IPS-NIHi11 (cell line): ENCODE measurements around the gene VIPAS39.
A peak's percentile ranks its signal among the peaks of the same experiment; 100 is the strongest.
"Not testable (repeated sequence)": the region's sequence is repeated elsewhere in the genome, so short reads cannot be mapped to it uniquely, and the experiment has no call there.

Experiments used
- DNase-seq: peaks from one replicate; pipeline ENCODE4 v3.0.0; 2012; ENCODE audit warnings: mixed read lengths, low spot score

The VIPAS39 gene

DNA sequence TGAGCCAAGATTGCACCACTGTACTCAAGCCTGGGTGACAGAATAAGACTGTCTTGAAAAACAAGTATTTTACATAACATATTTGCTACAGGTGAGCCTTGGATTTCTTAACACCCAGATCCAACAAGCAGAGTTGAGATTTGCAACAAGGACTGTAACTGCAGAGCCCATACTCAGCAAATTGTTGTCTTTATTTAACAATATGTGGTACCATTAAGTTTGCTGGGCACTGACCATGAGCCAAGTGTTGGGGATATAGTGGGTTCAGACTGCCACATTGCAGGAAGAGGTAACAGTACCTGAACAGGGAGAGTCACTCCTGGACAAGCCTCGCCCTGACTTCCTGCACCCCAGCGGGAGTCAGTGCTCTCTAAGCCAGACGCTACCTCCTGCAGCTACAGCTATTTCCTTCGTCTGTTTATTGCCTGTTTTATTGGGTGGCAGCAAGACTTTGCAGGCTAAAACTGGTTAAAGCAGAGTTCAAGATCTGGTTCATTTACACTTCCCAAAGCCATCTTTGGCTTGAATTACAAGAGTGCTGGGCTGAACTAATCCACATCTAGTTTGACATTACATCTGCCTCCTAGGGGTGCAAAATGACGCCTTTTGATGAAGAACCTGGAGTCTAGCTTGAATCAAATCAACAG, 12.9 kb upstream of the VIPAS39 start:
- DNase-seq, result no peak

- DNase-seq, result no peak
Measured at GRCh38 chr14:77469539-77469938, 12.1 kb upstream of the VIPAS39 start.

GRCh38 chr14:77469067-77469505, 11.7 kb upstream of the VIPAS39 start:
- no peak for DNase-seq

DNA sequence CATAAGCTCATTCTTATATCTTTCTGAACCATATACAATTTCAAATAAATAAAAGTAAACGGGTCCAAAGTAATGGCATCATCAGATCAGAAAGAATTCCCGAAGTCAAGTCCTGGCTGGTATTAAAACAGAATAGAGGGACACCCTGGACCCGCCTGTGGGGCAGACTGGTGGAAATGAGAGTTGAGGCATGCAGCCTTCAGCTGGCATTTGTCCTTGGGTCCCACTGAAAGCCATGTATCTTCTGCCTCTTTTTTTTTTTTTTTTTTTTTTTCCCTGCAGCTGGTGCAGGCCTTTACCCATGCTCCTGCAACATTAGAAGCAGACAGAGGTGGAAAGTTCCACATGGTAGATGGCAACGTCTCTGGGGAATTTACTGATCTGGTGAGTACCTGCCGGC, 10.4 kb upstream of the VIPAS39 start:
- no peak for DNase-seq

GRCh38 chr14:77459072-77459723, 1.8 kb upstream of the VIPAS39 start:
- peak; percentile 65 for DNase-seq

- DNase-seq, result peak; percentile 28
Measured at GRCh38 chr14:77458249-77458950, 999 bp upstream of the VIPAS39 start.

DNA sequence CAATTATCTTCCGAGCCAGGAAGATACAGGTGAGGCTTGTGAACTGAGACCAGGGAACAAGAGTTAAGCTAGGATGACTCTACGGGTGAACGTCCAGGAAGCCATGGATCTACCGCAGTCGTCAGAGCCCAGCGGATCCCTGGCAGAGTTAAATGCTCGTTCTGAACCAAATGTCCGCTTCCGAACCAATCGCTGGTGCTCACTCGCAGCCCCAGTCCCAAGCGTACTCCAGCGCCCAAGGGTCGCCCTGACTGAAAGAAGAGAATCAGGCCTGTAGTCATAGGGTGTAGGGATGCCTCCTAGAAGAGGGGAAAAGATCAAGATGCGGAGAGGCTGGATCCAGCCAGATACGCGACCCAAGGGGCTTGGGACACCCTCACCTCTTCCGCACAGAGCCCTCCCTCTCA, 283 bp downstream of the VIPAS39 start:
- DNase-seq, result no peak

DNA sequence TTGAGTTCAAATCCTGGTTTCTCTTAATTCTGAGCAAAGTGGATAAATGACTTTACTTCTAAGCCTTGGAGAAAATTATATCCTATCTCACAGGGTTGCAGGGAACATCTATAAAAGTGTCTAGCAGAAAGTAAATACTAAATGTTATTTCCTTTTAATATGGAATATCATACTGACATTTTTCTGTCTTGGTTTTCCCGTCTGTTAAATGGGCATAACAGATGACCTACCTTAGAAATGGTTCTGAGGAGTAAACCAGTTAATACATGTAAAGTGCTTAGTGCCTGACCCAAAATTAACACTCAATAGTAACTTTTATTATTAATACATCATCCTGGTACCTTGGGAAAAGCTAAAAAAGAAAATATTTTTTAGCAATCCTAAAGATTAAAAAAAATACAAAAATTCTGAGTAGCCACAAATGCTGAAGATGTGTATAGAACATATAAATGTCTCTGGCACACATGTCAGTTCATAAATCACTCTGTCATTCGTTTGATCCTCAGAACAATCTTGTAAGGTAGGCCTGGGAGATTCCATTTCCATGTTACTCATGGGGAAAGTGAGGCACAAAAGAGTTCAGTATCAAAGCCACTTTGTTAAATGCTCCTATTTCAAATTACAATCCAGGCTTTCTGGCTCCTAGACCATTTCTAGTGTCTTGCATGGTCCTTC, 1.3 kb downstream of the VIPAS39 start:
- DNase-seq, result no peak

DNA sequence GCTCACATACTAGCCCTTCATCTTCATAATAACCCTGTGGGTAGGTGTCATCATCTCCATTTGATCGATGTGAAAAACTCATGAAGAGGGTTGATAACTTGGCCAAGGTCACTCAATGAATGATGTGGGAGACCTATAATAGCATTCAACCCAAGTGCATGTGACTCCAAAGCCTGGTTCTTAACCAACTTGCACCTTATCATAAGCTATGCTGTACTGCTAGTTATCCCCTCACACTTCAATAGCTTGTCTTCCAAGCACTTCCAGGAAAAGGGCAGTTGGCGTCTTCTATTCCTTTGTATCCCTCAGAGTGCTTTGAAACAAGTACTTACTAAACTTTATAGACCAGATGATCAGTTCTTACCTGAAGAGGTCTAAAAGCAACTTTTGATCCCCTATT, 15.2 kb downstream of the VIPAS39 start:
- DNase-seq, result no peak

DNA sequence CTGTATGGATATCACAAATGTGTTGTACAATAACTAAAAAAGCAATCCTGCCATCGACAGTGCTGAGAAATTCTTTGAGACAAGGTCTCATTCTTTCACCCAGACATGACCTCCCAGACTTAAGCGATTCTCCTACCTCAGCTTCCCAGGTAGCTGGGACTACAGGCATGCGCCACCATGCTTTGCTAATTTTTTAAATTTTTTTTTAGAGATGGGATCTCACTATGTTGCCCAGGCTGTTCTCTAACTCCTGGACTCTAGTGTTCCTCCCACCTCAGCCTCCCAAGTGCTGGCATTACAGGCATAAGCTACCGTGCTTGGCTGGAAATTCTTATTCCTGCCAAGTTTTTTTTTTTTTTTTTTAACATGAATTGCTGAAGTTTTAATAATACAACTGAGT, 17.5 kb downstream of the VIPAS39 start:
- DNase-seq, result no peak

GRCh38 chr14:77438596-77438995, 18.8 kb downstream of the VIPAS39 start:
- DNase-seq, result no peak

DNA sequence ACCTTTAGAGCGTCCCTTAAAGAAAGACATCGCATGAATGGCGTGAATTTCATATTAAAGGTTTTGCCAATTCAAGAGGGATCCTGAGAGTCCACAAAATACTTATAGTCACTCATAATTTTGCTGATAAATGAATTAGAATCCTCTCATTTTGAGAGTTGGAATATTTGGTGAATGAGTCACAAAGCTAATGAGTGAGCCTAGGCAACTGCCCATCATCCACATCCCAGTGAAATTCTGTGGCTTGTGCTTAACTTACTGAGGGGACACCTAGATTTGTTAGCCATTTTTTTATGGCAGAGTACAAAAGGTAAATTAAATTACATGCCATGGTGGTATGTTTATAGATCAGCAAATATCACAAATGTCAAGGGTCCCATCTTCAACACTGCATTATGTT, 21.4 kb downstream of the VIPAS39 start:
- DNase-seq, result no peak

DNA sequence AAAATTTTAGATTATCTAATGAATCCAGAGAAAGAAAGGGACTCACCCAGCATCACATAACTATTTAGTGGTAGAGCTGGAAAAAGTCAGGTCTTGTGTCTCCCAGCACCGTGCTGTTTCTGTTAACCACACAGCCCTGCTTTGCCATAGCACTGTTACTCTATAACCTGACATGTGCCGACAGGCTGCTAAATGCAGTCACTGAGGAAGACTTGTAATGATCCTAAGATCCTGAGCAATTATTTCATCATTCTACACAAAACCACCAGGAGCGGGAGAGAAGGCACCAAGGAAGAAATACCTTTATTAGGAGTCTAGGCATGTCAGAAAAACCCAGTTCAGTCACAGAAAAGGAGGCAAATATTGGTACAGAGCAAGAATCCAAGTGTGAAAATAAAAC, 31.0 kb downstream of the VIPAS39 start:
- DNase-seq, result no peak

DNA sequence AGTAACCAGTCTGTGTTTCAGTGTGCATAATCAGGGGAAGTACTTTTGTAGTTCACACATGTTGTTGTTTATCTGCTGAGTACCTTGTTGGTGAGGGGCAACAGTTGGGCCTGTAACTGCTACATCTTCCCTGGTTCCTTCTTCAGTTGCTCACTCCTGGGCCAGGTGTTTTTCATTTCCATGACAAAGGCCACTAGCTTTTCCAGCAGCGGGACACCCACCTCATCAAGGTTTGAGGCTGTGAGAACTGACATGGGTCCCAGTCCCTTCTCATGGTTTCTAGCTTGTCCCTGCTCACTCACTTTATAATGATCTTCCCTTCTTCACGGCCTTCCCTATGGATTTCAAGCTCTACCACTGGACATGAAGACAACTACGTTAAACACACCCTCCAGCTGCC, 32.5 kb downstream of the VIPAS39 start:
- DNase-seq, result no peak

DNA sequence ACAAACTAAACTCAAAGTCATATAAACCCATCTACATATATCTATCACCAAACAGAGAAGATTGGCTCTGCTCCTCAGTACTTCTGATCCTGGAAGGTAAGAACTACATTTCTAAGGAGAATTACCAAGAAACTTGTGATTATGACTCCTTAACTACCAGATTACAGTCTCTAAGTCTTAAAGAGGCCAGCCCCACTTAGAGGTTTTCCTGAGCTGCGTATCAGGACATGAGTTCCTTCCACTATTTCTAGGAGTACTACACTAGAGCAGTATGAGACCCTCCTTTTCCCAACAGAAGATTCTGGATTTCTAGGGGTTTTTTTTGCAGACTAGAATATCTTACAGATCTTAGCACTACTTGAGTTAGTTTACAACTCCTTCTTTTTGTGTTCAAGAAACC, 34.0 kb downstream of the VIPAS39 start, which contains the start of gene NOXRED1:
Gene NOXRED1, minus strand, starts transcription at position 101 of the 400 bp plus-strand sequence. CDS start 634 bp downstream, outside the sequence.
- no peak for DNase-seq

- DNase-seq, result no peak
Measured at GRCh38 chr14:77421201-77421600, 36.2 kb downstream of the VIPAS39 start.

DNA sequence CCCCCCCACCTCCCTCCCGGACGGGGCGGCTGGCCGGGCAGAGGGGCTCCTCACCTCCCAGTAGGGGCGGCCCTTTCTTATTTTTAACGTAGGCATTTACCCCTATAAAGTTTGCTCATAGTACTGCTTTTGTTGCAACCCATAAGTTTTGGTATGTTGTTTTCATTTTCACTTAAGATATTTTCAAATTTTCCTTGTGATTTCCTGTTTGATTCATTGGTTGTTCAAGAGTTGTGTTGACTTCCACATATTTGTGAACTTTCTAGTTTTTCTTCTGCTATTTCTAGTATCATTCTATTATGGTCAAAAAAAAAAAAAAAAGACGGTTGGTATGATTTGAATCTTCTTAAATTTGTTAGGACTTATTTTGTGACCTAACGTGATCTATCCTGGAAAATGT, 40.6 kb downstream of the VIPAS39 start:
- no peak for DNase-seq

DNA sequence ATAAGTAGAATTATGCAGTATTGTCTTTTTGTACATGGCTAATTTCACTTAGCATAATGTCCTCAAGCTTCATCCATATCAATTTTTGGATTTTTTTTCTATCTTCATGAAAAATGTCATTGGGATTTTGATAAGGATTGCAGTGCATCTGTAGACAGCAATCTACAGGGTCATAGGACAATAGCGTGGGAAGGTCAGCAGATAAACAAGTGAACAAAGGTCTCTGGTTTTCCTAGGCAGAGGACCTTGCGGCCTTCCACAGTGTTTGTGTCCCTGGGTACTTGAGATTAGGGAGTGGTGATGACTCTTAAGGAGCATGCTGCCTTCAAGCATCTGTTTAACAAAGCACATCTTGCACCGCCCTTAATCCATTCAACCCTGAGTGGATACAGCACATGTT, 41.3 kb downstream of the VIPAS39 start:
- DNase-seq, result not testable (repeated sequence)

- not testable (repeated sequence) for DNase-seq
Measured at GRCh38 chr14:77415403-77416030, 41.9 kb downstream of the VIPAS39 start.

DNA sequence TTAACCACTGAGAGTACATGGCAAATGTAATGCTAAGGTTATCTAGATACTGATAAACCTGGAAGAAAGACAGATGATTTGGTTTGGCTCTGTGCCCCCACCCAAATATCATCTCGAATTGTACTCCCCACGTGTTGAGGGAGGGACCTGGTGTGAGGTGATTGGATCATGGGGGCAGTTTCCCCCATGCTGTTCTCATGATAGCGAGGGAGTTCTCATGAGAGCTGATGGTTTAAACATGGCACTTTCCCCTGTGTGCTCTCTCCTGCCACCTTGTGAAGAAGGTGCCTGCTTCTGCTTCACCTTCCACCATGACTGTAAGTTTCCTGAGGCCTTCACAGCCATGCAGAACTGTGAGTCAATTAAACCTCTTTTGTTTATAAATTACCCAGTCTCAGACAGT, 48.3 kb downstream of the VIPAS39 start:
- DNase-seq, result no peak

- no peak for DNase-seq
Measured at GRCh38 chr14:77407158-77407557, 50.2 kb downstream of the VIPAS39 start.

DNA sequence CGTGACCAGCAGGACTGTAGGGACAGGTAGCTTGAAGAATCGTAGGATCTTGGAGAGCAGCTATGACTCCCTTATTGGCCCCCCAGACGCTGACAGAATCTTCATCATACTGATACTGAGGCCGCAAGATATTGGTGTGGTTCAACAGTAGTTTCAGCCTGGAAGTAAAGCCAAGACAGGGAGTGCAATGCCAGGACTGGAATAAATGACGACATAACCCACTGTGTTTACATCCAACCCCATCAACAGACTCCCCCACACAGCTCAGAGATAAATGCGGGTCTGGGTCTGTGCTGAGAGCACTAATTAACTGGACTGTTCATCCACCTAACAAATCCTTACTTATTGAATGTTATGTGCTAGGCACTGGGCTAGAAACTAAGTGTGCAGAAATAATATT, 50.7 kb downstream of the VIPAS39 start:
- DNase-seq, result no peak
